Caco-2 (cell line): Measurements from ENCODE around the gene GRIK4. TPM values are rescaled to one million over a fixed set of nuclear protein-coding genes. Genes with fewer than 3 reads are reported as not detected.

ENCODE experiments used
- Bru-seq: library from RNA; stranded (reverse); fragments of 400-500 nt; gene quantifications from one replicate; lab custom pipeline; 2021; lab: Mats Ljungman, UMichigan
- BruChase-seq, 2 experiments: library from RNA; stranded (reverse); fragments of 400-500 nt; gene quantifications; one replicate each; lab custom pipeline; 2021; lab: Mats Ljungman, UMichigan
- BruUV-seq: library from RNA; stranded (reverse); fragments of 400-500 nt; replicated peaks from 2 replicates; lab custom pipeline; 2021; lab: Mats Ljungman, UMichigan
- CTCF ChIA-PET: fragments of 300-600 bp; sonication (Branson Sonifier 250); formaldehyde crosslinking; loops from one replicate; lab custom pipeline; 2022; ENCODE audit warnings: antibody characterized with exemption; lab: Charles Lee
- POLR2A ChIA-PET: fragments of 300-600 bp; sonication (Branson Sonifier 250); formaldehyde crosslinking; loops from one replicate; lab custom pipeline; 2022; ENCODE audit warnings: antibody characterized with exemption; lab: Charles Lee
- DNase-seq, 2 experiments: peaks; one replicate each; pipeline versions ENCODE4 v3.0.0 to v3.0.0-alpha.2; 2020 to 2022
- H3K27me3 ChIP-seq: replicated peaks from 2 replicates; pipeline ENCODE4 v1.6.0; 2011; ENCODE audit warnings: low read length; ENCODE audit not compliant: control insufficient read depth, insufficient read depth
- H3K36me3 ChIP-seq: 2 replicates; pipeline ENCODE4 v1.5.1; 2011; ENCODE audit warnings: low read length; ENCODE audit not compliant: control insufficient read depth, insufficient read depth
- H3K4me1 ChIP-seq: fragments of 250-450 bp; sonication (Bioruptor Pico); 2 replicates; pipeline ENCODE4 v1.5.1; 2020; ENCODE audit warnings: mild to moderate bottlenecking
- H3K4me3 ChIP-seq: 2 replicates; pipeline ENCODE4 v1.5.1; 2011; ENCODE audit warnings: low read depth, mild to moderate bottlenecking, control low read depth, low read length
- H3K9me3 ChIP-seq: fragments of 250-450 bp; sonication (Bioruptor Pico); 2 replicates; pipeline ENCODE4 v1.5.1; 2020; ENCODE audit warnings: mild to moderate bottlenecking, moderate library complexity
- H3K27ac Mint-ChIP-seq: one replicate; pipeline ENCODE4 v1.8.0; 2022; ENCODE audit warnings: mixed read lengths; ENCODE audit not compliant: unreplicated experiment
- H3K27me3 Mint-ChIP-seq: one replicate; pipeline ENCODE4 v1.8.0; 2022; ENCODE audit warnings: mixed read lengths; ENCODE audit not compliant: insufficient read depth, unreplicated experiment
- H3K36me3 Mint-ChIP-seq: one replicate; pipeline ENCODE4 v1.8.0; 2022; ENCODE audit warnings: mild to moderate bottlenecking, mixed read lengths; ENCODE audit not compliant: insufficient read depth, unreplicated experiment
- H3K4me1 Mint-ChIP-seq: one replicate; pipeline ENCODE4 v1.8.0; 2022; ENCODE audit warnings: low read depth, mixed read lengths; ENCODE audit not compliant: unreplicated experiment
- H3K4me3 Mint-ChIP-seq: one replicate; pipeline ENCODE4 v1.8.0; 2022; ENCODE audit warnings: mild to moderate bottlenecking, moderate library complexity, mixed read lengths; ENCODE audit not compliant: unreplicated experiment
- H3K9me3 Mint-ChIP-seq: one replicate; pipeline ENCODE4 v1.8.0; 2022; ENCODE audit warnings: mixed read lengths; ENCODE audit not compliant: unreplicated experiment
- intact Hi-C: fragments of 100-400 bp; cut with micrococcal nuclease; formaldehyde crosslinking; loops from one replicate; pipeline ENCODE4 v1.10.0; 2022; ENCODE audit not compliant: unreplicated experiment
- long read RNA-seq: library from polyadenylated mRNA; stranded (forward); transcript quantifications from one replicate; pipeline ENCODE4 v2.0.0, GENCODE V29; 2022
- total RNA-seq: library from RNA; stranded (reverse); gene quantifications from 2 replicates; pipeline ENCODE4 v1.2.3, GENCODE V29; 2022
- TF ChIP-seq, protein P1 (sequence below), 2 experiments: fragments of 200-600 bp in 1 of 2; IDR thresholded peaks; 1 replicate in 1 of 2; 2 replicates in 1 of 2; pipeline versions ENCODE4 v1.5.1 to v1.8.0; 2011 to 2022; ENCODE audit warnings: antibody characterized with exemption in 1 of 2, control low read depth in 1 of 2, inconsistent platforms in 1 of 2, low read depth in 1 of 2, low read length in 1 of 2, mild to moderate bottlenecking in 1 of 2, moderate library complexity in 1 of 2; ENCODE audit not compliant: insufficient read depth in 1 of 2, severe bottlenecking in 1 of 2, unreplicated experiment in 1 of 2

The GRIK4 gene, protein sequence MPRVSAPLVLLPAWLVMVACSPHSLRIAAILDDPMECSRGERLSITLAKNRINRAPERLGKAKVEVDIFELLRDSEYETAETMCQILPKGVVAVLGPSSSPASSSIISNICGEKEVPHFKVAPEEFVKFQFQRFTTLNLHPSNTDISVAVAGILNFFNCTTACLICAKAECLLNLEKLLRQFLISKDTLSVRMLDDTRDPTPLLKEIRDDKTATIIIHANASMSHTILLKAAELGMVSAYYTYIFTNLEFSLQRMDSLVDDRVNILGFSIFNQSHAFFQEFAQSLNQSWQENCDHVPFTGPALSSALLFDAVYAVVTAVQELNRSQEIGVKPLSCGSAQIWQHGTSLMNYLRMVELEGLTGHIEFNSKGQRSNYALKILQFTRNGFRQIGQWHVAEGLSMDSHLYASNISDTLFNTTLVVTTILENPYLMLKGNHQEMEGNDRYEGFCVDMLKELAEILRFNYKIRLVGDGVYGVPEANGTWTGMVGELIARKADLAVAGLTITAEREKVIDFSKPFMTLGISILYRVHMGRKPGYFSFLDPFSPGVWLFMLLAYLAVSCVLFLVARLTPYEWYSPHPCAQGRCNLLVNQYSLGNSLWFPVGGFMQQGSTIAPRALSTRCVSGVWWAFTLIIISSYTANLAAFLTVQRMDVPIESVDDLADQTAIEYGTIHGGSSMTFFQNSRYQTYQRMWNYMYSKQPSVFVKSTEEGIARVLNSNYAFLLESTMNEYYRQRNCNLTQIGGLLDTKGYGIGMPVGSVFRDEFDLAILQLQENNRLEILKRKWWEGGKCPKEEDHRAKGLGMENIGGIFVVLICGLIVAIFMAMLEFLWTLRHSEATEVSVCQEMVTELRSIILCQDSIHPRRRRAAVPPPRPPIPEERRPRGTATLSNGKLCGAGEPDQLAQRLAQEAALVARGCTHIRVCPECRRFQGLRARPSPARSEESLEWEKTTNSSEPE
- total RNA-seq (2.0 and 3.6 TPM in 2 replicates), Bru-seq, nascent RNA (percentile 53 among the genes with signal in this experiment), BruChase-seq, experiment 1, labeled RNA remaining after a 2-hour chase (percentile 48 among the genes with signal in this experiment), BruChase-seq, experiment 2, labeled RNA remaining after a 6-hour chase (percentile 45 among the genes with signal in this experiment)
- long read RNA-seq, partial matches to known transcripts: 4 of 9 reads
- long read RNA-seq, other reads (novel, unspliced or antisense): 5 of 9 reads

DNA sequence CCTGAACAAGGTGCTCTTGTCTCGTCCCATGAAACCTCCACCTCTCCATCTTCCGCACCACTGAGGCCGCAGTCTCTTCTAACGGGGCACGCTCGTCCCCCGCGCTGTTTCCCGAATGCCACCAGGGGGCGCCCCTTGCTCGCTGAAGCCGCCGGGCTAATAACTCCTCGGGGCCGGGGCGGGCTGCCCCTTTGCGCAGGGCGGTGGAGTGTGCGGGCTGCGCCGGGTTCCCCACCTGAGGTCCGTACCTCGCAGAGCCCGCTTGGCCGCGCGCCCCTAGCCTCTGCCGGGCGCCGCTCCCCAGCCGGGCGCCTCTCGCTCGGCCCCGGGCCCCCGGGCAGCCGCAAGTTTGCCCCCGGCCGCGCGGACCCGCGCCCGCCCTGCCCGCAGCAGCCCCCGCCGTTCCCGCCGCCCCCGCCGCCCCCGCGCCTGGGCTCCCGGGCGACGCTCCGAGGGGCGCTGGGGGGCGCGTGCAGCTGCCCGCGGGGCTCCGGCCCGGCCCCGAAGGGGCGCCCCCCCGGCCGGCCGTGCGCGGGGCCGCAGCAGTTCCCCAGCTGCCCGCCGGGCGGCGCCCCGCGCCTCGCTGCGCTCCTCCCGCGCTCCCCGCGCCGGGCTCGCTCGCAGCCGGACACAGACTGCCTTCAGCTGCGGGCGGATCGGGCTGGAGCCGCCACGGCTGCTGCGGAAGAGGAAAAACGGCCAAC lies at the start of gene GRIK4:
TSS of gene GRIK4 (plus strand) at position 633 of the 704 bp plus-strand sequence. CDS start 148,571 bp downstream, outside the sequence.
- Histone ChIP-seq H3K36me3 (no peaks in the 10 kb centered on the region), H3K27me3 (peaks cover 2% of the 10 kb centered on the region; the same call in 1 of the 2 replicates), H3K4me1 (no peaks in the 10 kb centered on the region), H3K4me3 (peak within 1 kb of the TSS; percentile 55), H3K9me3 (no peaks in the 10 kb centered on the region)
- BruUV-seq: no TSS peak
- POLR2A ChIA-PET: no interaction called here
- Mint-ChIP-seq H3K27ac (no peak within 1 kb of the TSS), H3K27me3 (peaks cover 25% of the 10 kb centered on the region), H3K4me3 (peak within 1 kb of the TSS; percentile 53), H3K9me3 (no peaks in the 10 kb centered on the region), H3K4me1 (peaks cover 5% of the 10 kb centered on the region), H3K36me3 (no peaks in the 10 kb centered on the region)
- DNase-seq: peak; percentile 88 to 95
- intact Hi-C loops: loop anchor here (1.0 to 2.0 kb wide), 7 partner anchors 37 to 602 kb away; no protein-coding TSS in a partner anchor
- CTCF ChIA-PET: interaction anchor here (0.5 to 4.3 kb wide), 12 partner anchors 30 to 442 kb away, joined by 3 to 75 read pairs (median 3); no protein-coding TSS in a partner anchor
- TF ChIP-seq, protein P1, sequence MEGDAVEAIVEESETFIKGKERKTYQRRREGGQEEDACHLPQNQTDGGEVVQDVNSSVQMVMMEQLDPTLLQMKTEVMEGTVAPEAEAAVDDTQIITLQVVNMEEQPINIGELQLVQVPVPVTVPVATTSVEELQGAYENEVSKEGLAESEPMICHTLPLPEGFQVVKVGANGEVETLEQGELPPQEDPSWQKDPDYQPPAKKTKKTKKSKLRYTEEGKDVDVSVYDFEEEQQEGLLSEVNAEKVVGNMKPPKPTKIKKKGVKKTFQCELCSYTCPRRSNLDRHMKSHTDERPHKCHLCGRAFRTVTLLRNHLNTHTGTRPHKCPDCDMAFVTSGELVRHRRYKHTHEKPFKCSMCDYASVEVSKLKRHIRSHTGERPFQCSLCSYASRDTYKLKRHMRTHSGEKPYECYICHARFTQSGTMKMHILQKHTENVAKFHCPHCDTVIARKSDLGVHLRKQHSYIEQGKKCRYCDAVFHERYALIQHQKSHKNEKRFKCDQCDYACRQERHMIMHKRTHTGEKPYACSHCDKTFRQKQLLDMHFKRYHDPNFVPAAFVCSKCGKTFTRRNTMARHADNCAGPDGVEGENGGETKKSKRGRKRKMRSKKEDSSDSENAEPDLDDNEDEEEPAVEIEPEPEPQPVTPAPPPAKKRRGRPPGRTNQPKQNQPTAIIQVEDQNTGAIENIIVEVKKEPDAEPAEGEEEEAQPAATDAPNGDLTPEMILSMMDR (IDR thresholded peaks at IDR 0.05; ENCODE audit: insufficient read depth in 1 of 2, low read depth in 1 of 2, low read length in 1 of 2, severe bottlenecking in 1 of 2, unreplicated experiment in 1 of 2): peak; percentile 98 to 99

DNA sequence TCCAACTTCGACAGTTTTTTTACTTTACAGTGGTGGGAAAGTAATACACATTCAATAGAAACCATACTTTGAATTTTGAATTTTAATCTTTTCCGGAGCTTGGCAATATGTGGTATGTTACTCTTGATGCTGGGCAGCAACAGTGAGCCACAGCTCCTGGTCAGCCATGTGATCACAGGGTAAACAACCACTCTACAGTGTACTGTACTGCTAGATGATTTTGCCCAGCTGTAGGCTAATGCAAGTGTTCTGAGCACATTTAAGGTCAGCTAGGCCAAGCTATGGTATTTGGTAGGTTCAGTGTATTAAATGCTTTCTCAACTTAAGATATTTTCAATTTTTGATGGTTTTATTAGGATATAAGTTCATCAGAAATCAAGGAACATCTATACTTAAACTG lies 48.7 kb upstream of the GRIK4 start:
- Histone ChIP-seq H3K4me3 (no peak overlapping the region), H3K27me3 (no peaks in the 10 kb centered on the region), H3K36me3 (peaks cover 1% of the 10 kb centered on the region; the same call in 1 of the 2 replicates), H3K9me3 (no peaks in the 10 kb centered on the region), H3K4me1 (no peaks in the 10 kb centered on the region)
- peaks cover 71% of the 10 kb centered on the region for H3K36me3 Mint-ChIP-seq
- H3K27me3 Mint-ChIP-seq: no peaks in the 10 kb centered on the region
- intact Hi-C loops: no loop called here
- no peak overlapping the region for H3K27ac Mint-ChIP-seq
- H3K9me3 Mint-ChIP-seq: no peaks in the 10 kb centered on the region
- no peak overlapping the region for H3K4me3 Mint-ChIP-seq
- no peaks in the 10 kb centered on the region for H3K4me1 Mint-ChIP-seq
- CTCF ChIA-PET: interaction anchor here (0.6 kb wide), 1 partner anchor 10 kb away, joined by 3 read pairs; no protein-coding TSS in a partner anchor
- no peak for DNase-seq
- TF ChIP-seq, protein P1 (IDR thresholded peaks at IDR 0.05; ENCODE audit: insufficient read depth in 1 of 2, low read depth in 1 of 2, low read length in 1 of 2, severe bottlenecking in 1 of 2, unreplicated experiment in 1 of 2): no peak
- POLR2A ChIA-PET: no interaction called here
- no TSS peak for BruUV-seq
